Measurements from ENCODE around the gene NPR2.

Gene NPR2

DNA sequence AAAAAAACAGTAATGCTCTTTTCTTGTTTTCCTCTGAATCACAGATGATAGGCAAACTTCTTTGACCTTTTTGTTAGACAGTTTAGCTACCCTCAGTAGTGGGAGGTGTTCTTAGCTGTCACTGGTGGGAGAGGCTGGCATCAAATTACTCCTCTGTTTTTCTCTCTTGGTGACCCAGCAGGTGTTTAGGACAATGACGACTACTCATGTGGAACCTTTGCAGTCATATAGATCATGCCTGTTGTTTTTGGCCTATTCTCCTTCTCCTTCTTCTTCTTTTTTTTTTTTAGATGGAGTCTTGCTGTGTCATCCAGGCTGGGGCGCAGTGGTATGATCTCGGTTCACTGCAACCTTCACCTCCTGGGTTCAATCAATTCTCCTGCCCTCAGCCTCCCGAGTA lies 15.4 kb upstream of the NPR2 start:
- Histone ChIP-seq H3K4me3 (ENCODE audit: low read depth, low read length) (no peak overlapping the region), H3K4me2 (ENCODE audit: low read length) (no peak overlapping the region), H3K14ac (ENCODE audit: low read length) (no peak overlapping the region), H2BK120ac (ENCODE audit: insufficient read depth, low read length, poor library complexity) (no peak overlapping the region), H3K4me1 (ENCODE audit: control insufficient read depth in 1 of 2, insufficient read depth in 2 of 2, low read length in 2 of 2) (peaks cover 0 to 2% of the 10 kb centered on the region in 2 experiments), H4K12ac (ENCODE audit: low read depth, low read length) (no peak overlapping the region), H3K27ac (ENCODE audit: low read depth, low read length) (no peak overlapping the region), H2BK12ac (ENCODE audit: low read length) (no peak overlapping the region), H3K27me3 (ENCODE audit: insufficient read depth, low read length) (no peaks in the 10 kb centered on the region), H4K8ac (ENCODE audit: low read depth, low read length) (no peak overlapping the region), H3K4ac (ENCODE audit: low read depth, low read length) (no peak overlapping the region), H3K36me3 (ENCODE audit: control insufficient read depth in 1 of 2, insufficient read depth in 2 of 2, low read length in 2 of 2) (no peaks in the 10 kb centered on the region), H4K91ac (ENCODE audit: low read depth, low read length) (no peak overlapping the region), H3K9ac (ENCODE audit: low read length) (no peak overlapping the region), H2AK5ac (ENCODE audit: low read length) (no peak overlapping the region), H3K79me1 (ENCODE audit: low read length) (no peaks in the 10 kb centered on the region), H3K79me2 (ENCODE audit: control insufficient read depth, insufficient read depth, low read length, poor library complexity) (peaks cover 2% of the 10 kb centered on the region), H3K23ac (ENCODE audit: low read length) (no peak overlapping the region), H2AFZ (ENCODE audit: insufficient read depth, low read length, poor library complexity) (no peak overlapping the region), H3K18ac (ENCODE audit: low read length) (no peak overlapping the region), H2BK5ac (ENCODE audit: low read depth, low read length, poor library complexity) (no peak overlapping the region), H3K9me3 (ENCODE audit: insufficient read depth, low read depth, low read length) (no peaks in the 10 kb centered on the region)
- DNase-seq: no peak
- WGBS (ENCODE audit: extremely low coverage, insufficient coverage, insufficient read length): no CpG with 5 or more reads among the region's 4 CpGs

DNA sequence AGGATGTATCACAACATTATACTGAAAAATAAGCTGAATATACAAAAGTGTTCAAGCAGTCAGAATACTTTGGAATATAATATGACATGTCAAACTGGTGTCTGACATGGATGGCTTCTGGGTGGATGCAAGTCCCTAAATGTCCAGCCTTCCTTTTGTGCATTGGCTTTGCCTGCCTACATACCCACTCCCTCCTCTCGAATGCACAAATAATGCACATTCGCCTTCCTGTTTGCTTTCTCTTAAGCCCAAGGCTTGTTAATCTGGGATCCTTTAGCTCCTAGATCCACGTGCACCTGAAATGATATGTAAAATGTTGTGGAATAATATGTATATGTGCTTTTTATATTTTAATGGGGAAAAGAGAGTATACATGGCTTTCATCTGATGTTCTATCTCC lies 12.9 kb upstream of the NPR2 start:
- no CpG with 5 or more reads among the region's 3 CpGs for WGBS (ENCODE audit: extremely low coverage, insufficient coverage, insufficient read length)
- no peak overlapping the region for H3K27ac ChIP-seq (ENCODE audit: low read depth, low read length)
- H4K8ac ChIP-seq (ENCODE audit: low read depth, low read length): no peak overlapping the region
- no peaks in the 10 kb centered on the region for H3K27me3 ChIP-seq (ENCODE audit: insufficient read depth, low read length)
- H3K23ac ChIP-seq (ENCODE audit: low read length): no peak overlapping the region
- no peaks in the 10 kb centered on the region for H3K79me1 ChIP-seq (ENCODE audit: low read length)
- H3K9ac ChIP-seq (ENCODE audit: low read length): no peak overlapping the region
- H2BK12ac ChIP-seq (ENCODE audit: low read length): no peak overlapping the region
- no peak overlapping the region for H3K4me2 ChIP-seq (ENCODE audit: low read length)
- DNase-seq: no peak
- no peak overlapping the region for H2AK5ac ChIP-seq (ENCODE audit: low read length)
- peaks cover 2% of the 10 kb centered on the region for H3K79me2 ChIP-seq (ENCODE audit: control insufficient read depth, insufficient read depth, low read length, poor library complexity)
- H3K4ac ChIP-seq (ENCODE audit: low read depth, low read length): no peak overlapping the region
- H3K9me3 ChIP-seq (ENCODE audit: insufficient read depth, low read depth, low read length): no peaks in the 10 kb centered on the region
- peaks cover 0 to 2% of the 10 kb centered on the region in 2 experiments for H3K4me1 ChIP-seq (ENCODE audit: control insufficient read depth in 1 of 2, insufficient read depth in 2 of 2, low read length in 2 of 2)
- H3K36me3 ChIP-seq (ENCODE audit: control insufficient read depth in 1 of 2, insufficient read depth in 2 of 2, low read length in 2 of 2): no peaks in the 10 kb centered on the region
- no peak overlapping the region for H4K91ac ChIP-seq (ENCODE audit: low read depth, low read length)
- H3K14ac ChIP-seq (ENCODE audit: low read length): no peak overlapping the region
- no peak overlapping the region for H2BK120ac ChIP-seq (ENCODE audit: insufficient read depth, low read length, poor library complexity)
- H2BK5ac ChIP-seq (ENCODE audit: low read depth, low read length, poor library complexity): no peak overlapping the region
- H2AFZ ChIP-seq (ENCODE audit: insufficient read depth, low read length, poor library complexity): no peak overlapping the region
- H3K18ac ChIP-seq (ENCODE audit: low read length): no peak overlapping the region
- H3K4me3 ChIP-seq (ENCODE audit: low read depth, low read length): no peak overlapping the region
- no peak overlapping the region for H4K12ac ChIP-seq (ENCODE audit: low read depth, low read length)

DNA sequence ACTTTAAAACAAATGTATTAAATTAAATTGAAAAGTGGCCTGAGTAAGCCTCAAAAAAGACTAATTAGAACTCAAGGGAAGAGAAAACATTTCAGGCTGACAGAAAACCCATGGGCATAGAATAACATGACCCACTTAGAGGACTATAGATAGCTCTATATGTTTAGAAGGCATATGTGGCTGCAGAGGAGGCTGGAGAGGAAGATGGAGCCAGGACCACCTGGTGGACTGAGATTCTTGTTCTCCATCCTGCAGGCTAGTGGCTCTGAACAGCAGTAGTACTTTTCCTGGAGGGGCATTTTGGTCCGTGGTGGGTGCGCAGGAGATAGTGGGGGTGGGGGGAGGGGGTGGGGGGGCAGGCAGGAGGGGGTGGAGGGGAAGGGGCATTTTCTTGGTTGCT lies 10.3 kb upstream of the NPR2 start:
- no peaks in the 10 kb centered on the region for H3K36me3 ChIP-seq (ENCODE audit: control insufficient read depth in 1 of 2, insufficient read depth in 2 of 2, low read length in 2 of 2)
- no peak overlapping the region for H3K4me2 ChIP-seq (ENCODE audit: low read length)
- no peak overlapping the region for H4K91ac ChIP-seq (ENCODE audit: low read depth, low read length)
- no peak for DNase-seq
- no peak overlapping the region for H2BK120ac ChIP-seq (ENCODE audit: insufficient read depth, low read length, poor library complexity)
- no CpG with 5 or more reads among the region's 2 CpGs for WGBS (ENCODE audit: extremely low coverage, insufficient coverage, insufficient read length)
- H2AK5ac ChIP-seq (ENCODE audit: low read length): no peak overlapping the region
- H2AFZ ChIP-seq (ENCODE audit: insufficient read depth, low read length, poor library complexity): no peak overlapping the region
- no peak overlapping the region for H3K27ac ChIP-seq (ENCODE audit: low read depth, low read length)
- no peaks in the 10 kb centered on the region for H3K27me3 ChIP-seq (ENCODE audit: insufficient read depth, low read length)
- no peaks in the 10 kb centered on the region for H3K79me1 ChIP-seq (ENCODE audit: low read length)
- no peak overlapping the region for H2BK12ac ChIP-seq (ENCODE audit: low read length)
- H3K18ac ChIP-seq (ENCODE audit: low read length): no peak overlapping the region
- H4K8ac ChIP-seq (ENCODE audit: low read depth, low read length): no peak overlapping the region
- H3K9me3 ChIP-seq (ENCODE audit: insufficient read depth, low read depth, low read length): peaks cover 1% of the 10 kb centered on the region
- no peak overlapping the region for H3K4ac ChIP-seq (ENCODE audit: low read depth, low read length)
- H3K14ac ChIP-seq (ENCODE audit: low read length): no peak overlapping the region
- H3K4me3 ChIP-seq (ENCODE audit: low read depth, low read length): no peak overlapping the region
- no peak overlapping the region for H3K23ac ChIP-seq (ENCODE audit: low read length)
- H3K9ac ChIP-seq (ENCODE audit: low read length): no peak overlapping the region
- no peak overlapping the region for H4K12ac ChIP-seq (ENCODE audit: low read depth, low read length)
- H2BK5ac ChIP-seq (ENCODE audit: low read depth, low read length, poor library complexity): no peak overlapping the region
- H3K79me2 ChIP-seq (ENCODE audit: control insufficient read depth, insufficient read depth, low read length, poor library complexity): no peaks in the 10 kb centered on the region
- H3K4me1 ChIP-seq (ENCODE audit: control insufficient read depth in 1 of 2, insufficient read depth in 2 of 2, low read length in 2 of 2): no peaks in the 10 kb centered on the region

DNA sequence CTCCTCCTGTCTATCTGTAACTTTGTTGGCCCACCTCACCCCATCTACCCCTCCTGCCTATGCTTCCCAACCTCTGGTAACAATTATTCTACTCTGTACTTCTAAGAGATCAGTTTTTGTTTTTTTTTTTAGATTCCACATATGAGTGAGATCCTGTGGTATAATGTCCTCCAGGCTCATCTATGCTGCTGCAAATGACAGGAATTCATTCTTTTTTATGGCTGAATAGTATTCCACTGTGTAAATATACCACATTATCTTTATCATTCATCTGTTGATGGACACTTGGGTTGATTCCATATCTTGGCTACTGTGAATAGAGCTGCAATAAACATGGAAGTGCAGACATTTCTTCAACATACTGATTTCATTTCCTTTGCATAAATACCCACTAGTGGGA lies 8.0 kb upstream of the NPR2 start:
- H3K4me3 ChIP-seq (ENCODE audit: low read depth, low read length): no peak overlapping the region
- H3K36me3 ChIP-seq (ENCODE audit: control insufficient read depth in 1 of 2, insufficient read depth in 2 of 2, low read length in 2 of 2): no peaks in the 10 kb centered on the region
- no peaks in the 10 kb centered on the region for H3K79me2 ChIP-seq (ENCODE audit: control insufficient read depth, insufficient read depth, low read length, poor library complexity)
- peaks cover 1% of the 10 kb centered on the region for H3K9me3 ChIP-seq (ENCODE audit: insufficient read depth, low read depth, low read length)
- no peaks in the 10 kb centered on the region for H3K4me1 ChIP-seq (ENCODE audit: control insufficient read depth in 1 of 2, insufficient read depth in 2 of 2, low read length in 2 of 2)
- H4K91ac ChIP-seq (ENCODE audit: low read depth, low read length): no peak overlapping the region
- H3K4ac ChIP-seq (ENCODE audit: low read depth, low read length): no peak overlapping the region
- DNase-seq: no peak
- no peaks in the 10 kb centered on the region for H3K27me3 ChIP-seq (ENCODE audit: insufficient read depth, low read length)
- no peaks in the 10 kb centered on the region for H3K79me1 ChIP-seq (ENCODE audit: low read length)
- no peak overlapping the region for H3K14ac ChIP-seq (ENCODE audit: low read length)
- H3K18ac ChIP-seq (ENCODE audit: low read length): no peak overlapping the region
- no peak overlapping the region for H2BK5ac ChIP-seq (ENCODE audit: low read depth, low read length, poor library complexity)
- H4K8ac ChIP-seq (ENCODE audit: low read depth, low read length): no peak overlapping the region
- H3K4me2 ChIP-seq (ENCODE audit: low read length): no peak overlapping the region
- H2AK5ac ChIP-seq (ENCODE audit: low read length): no peak overlapping the region
- H2AFZ ChIP-seq (ENCODE audit: insufficient read depth, low read length, poor library complexity): no peak overlapping the region
- H3K27ac ChIP-seq (ENCODE audit: low read depth, low read length): no peak overlapping the region
- no peak overlapping the region for H2BK120ac ChIP-seq (ENCODE audit: insufficient read depth, low read length, poor library complexity)
- no peak overlapping the region for H3K9ac ChIP-seq (ENCODE audit: low read length)
- no peak overlapping the region for H3K23ac ChIP-seq (ENCODE audit: low read length)
- H4K12ac ChIP-seq (ENCODE audit: low read depth, low read length): no peak overlapping the region
- H2BK12ac ChIP-seq (ENCODE audit: low read length): no peak overlapping the region
